Suppressor macrophage treated with lipopolysaccharide for 1 hour (primary cell): ENCODE measurements around the gene UGT1A8.

ENCODE experiments used
- DNase-seq, 3 donors: peaks; one replicate each; pipeline ENCODE4 v3.0.0-alpha.2; 2020 to 2022

Gene UGT1A8

DNA sequence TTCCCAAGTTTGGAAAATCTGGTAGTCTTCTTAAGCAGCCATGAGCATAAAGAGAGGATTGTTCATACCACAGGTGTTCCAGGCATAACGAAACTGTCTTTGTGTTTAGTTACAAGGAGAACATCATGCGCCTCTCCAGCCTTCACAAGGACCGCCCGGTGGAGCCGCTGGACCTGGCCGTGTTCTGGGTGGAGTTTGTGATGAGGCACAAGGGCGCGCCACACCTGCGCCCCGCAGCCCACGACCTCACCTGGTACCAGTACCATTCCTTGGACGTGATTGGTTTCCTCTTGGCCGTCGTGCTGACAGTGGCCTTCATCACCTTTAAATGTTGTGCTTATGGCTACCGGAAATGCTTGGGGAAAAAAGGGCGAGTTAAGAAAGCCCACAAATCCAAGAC lies 154.7 kb downstream of the UGT1A8 start:
- DNase-seq = no peak

DNA sequence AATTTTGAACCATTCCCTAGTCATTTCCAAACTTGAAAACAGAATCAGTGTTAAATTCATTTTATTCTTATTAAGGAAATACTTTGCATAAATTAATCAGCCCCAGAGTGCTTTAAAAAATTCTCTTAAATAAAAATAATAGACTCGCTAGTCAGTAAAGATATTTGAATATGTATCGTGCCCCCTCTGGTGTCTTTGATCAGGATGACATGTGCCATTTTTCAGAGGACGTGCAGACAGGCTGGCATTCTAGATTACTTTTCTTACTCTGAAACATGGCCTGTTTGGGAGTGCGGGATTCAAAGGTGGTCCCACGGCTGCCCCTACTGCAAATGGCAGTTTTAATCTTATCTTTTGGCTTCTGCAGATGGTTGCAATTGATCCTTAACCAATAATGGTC lies 155.2 kb downstream of the UGT1A8 start:
- DNase-seq = no peak

DNA sequence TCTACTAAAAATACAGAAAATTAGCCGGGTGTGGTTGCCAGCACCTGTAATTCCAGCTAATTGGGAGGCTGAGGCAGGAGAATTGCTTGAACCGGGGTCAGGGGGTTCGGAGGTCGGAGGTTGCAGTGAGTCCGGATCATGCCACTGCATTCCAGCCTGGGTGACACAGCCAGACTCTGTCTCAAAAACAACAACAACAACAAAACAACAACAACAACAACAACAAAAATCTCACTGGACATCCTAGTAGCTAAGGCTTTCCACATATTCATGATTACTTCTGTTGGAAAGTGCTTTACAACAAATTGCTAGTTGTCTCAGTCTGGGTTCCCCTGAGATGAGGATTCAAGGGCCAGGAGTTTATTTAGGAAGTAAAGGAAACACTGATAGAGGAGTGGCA lies 156.4 kb downstream of the UGT1A8 start:
- no peak for DNase-seq

DNA sequence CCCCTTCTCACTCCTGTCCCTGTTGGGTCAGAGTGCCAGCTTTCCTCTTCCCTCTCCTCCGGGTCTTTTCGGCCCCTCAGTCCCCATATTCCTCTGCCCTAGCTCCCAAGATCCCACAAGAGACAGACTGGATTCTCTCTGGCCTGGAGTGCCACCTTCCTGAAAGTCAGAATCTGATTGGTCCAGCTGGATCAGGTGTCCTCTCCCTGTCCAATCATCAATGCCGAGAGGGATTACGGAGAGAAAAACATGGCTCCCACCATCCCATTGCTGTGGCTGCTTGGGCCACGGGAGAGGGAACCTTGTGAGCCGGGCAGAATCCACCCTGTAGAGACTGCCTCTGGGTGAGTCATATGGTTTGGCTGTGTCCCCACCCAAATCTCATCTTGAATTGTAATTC lies 158.0 kb downstream of the UGT1A8 start:
- DNase-seq = no peak

DNA sequence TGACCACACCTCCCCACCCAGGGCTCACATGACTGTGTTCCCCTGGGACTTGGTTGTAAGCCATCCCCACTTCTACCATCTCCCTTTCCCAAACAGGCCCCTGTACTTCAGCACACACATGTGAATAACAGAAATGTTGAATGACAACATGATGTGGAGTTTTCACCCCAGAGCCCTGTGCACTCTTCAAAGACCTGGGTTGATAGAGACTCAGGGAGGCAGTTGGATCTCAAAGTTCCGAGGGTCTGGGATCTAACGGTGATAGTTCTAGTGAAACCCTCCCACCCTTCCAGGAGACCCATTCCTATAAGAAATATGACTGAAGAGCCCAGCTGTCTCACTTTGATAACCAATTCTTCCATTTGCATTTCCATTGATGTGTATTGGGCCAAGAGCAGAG lies 160.6 kb downstream of the UGT1A8 start, which contains the start of gene MROH2A:
TSS of gene MROH2A (plus strand) at position 301 of the 400 bp plus-strand sequence. CDS start 1,029 bp downstream, outside the sequence.
- DNase-seq = no peak

DNA sequence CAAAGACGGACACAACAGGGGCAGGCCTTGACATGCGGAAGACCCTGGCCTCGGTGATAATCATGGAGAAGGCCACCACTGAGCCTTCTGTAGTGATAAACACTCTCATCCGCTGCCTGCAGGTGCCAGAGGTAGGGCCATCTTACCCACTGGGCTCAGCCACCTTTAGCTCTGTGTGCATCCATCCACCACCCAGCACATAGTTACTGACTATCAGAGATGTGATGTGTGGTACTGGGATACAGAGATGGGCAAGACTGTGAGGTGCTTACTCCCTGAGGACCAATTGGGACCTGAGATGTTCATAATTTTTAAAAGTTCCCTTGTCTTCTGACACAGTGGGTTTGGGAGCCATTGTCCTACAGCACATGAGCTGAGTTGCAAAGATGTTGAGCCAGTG lies 162.3 kb downstream of the UGT1A8 start:
- no peak for DNase-seq

DNA sequence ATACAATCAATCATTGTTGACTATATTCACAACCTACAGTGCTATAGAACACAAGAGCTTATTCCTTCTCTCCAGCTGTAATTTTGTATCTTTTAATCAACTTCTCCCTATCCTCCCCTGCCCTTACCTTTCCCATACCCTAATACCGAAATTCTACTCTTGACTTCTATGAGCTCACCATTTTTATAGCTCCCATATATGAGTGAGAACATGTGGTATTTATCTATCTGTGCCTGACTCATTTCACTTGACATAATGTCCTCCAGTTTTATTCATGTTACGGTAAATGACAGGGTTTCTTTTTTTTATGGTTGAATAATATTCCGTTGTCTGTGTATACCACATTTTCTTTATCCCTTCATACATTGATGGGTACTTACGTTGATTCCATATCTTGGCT lies 163.3 kb downstream of the UGT1A8 start:
- DNase-seq = no peak

DNA sequence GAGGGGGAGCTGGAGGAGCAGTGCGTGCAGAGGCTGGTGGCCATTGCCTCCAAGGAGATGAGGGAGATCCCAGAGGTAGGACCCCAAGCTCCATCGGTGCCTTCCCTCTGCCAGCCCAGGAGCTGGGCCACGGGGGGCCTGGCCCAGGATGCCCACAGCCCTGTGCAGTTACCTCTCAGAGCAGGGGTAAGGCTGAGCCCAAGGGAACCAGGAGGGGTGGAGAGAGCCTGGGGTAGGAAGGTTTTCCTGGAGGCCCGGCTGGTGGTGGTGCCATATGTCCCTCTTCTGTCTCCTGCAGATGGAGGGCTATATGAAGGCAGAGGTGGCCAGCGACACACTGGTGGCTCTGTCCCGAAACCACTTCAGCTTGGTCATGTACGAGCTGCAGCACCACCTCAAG lies 172.1 kb downstream of the UGT1A8 start:
- DNase-seq = no peak

DNA sequence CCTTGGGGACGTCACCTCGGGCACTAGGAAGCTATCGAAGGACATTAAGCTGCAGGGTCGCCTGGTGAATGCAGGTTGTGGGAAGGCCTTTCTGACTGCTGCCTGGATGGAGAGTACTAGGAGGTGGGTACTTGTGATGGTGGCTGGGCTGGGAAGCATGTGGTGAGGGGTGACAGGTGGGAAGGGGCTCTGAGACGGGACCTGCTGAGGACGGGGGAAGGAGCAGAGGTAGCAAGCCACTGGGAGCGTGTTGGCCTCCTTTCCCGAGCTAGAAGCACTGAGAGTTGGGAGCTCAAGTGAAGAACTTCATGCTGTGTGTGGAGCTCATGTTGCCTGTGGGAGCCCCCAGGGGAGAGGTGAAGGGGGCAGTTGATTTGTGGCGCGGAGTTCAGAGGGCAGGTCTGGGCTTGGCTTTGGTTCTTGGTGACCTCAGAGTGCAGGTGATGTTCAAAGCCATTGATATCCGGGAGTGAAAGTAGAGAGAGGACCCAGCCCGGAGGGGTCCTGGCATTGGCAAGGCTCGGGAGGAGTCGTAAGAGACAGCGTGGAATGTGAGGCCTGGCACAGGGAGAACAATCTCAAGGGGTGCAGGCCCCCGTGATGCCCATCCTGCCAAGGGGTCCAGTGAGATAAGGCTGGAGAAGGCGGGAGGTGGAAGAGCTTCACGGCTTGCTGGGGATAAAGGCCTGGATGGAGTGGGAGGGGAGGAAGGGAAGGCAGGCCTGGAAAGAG lies 173.9 kb downstream of the UGT1A8 start:
- no peak for DNase-seq

DNA sequence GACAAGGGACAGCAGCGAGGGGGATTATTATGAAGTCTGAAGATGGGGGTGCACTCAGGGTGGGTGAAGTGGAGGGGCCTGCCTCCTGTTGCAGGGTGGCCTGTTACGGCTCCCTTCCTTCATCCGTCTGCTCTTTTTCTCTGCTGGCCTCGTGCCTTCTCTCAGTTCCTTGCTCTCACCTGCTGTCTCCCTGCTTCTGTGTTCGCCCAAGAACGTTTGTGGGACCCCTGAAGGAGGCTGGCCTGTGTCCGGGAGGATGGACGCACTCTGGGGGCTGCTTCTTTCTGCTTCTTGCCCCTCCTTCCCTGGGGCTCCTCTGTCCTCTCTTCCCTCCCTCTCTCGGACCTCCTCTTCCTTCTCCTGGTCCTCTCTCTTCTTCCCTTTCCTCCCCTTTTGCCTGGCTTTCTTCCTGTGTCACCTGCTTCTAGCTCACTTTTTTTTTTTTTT lies 174.5 kb downstream of the UGT1A8 start:
- DNase-seq = no peak

DNA sequence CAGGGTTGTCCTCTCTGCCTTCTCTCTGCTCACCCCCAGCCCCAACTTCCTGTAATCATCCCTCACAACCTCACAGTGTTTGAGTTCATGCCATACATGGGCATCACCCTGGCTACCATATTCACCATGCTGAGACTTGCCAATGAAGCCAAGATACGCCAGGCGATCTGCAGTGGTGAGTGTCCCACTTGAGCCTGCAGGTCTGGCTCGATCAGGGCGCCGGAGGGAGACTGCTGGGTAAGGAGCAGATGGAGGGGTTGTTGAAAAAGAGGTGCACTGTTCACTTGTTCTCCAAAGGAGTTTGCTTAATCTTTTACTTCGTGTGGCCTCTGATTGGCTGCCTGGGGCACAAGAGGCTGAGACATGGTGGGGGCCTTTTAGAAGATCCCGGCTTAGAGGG lies 175.3 kb downstream of the UGT1A8 start:
- no peak for DNase-seq

DNA sequence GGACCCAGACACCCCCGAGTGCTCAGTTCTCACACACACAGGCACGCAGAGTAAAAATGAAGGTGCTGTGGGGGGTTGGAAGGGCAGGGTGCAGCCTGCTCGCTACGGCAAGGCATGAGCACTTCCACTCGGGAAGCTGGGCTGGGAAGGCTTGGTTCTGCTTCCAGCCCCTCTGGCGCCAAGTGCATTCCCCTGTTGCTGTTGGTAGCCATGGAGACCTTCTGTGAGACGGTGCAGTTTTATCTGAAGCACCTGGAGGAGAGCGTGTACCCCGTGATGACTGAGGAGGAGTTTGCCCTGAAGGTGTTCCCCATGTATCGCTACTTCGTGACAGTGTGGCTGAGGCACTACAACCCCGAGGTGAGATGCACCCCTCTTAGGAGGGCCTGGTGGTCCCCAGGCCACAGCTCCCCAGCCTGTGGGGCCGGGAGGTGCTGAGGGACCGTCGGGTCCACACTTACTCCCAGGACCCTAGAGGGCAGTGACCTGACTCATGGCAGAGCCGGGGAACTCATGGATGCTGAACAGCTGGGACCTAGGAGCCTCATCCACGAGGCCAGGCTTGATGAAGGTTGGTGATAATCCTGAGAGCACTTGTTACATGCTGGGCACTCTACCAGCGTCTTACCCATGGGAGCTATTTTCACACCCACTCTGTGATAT lies 176.2 kb downstream of the UGT1A8 start:
- DNase-seq = no peak

DNA sequence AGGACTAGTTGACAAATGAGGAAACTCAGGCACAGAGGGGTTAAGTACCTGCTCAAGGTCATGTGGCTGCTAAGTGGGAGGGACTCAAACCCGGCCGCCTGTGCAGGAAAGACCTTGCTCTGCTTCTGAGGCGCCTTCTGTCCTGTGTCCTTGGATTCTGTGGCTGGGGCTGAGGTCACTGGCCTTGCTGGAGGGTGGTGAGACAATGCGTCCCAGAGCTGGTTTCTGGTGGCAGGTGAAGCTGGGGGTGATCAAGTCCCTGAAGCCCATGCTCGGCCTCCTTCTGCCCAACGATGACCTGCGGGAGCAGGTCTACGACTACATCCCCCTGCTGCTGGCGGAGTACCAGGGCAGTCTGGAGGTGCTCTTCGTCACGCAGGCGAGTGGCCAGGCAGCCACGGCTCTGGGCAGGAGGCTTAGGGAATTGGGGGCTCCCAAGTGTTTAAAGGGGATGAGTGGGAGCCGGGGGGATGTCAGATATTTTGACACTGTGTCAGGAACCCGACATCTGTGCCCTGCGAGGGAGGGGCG lies 176.8 kb downstream of the UGT1A8 start:
- no peak for DNase-seq

DNA sequence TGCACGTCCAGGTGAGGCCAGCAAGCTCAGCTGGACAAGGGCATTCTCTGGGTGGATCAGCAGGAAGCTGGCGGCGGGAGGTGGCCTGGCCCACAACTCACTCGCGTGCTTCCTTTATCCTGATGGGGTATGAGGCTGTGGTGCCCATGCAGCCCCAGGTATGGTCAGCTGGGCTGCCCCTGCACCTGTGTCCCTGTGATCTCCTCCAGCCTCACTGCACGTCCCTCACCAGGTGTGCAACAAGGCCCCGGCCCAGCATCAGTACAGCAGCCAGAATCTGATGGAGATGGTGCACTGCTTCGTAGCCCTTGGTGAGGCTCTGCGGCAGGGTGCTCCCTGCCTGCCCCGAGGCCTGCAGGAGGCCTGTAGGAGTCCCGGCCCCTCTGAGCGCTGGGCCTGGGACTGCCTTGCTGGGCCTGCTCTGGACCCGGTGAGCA lies 178.3 kb downstream of the UGT1A8 start:
- no peak for DNase-seq

DNA sequence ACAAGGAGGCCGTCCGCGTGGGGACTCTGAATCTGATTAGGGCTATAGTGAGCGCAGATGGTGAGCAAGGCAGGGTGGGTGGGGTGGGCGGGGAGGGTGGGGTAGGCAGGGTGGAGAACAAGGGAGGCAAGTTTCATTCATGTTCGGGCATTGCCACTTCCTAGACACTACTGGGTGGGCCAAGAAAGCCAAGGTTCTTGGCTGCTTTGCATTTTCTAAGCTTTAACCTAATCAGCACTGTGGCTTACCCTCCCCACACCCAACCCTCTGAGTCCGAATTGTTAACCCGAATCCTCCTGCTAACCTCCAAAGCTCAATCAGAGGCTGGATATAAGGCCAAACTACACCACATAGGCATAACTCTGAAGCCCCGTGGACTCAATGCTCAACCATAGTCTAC lies 178.8 kb downstream of the UGT1A8 start:
- DNase-seq = no peak

DNA sequence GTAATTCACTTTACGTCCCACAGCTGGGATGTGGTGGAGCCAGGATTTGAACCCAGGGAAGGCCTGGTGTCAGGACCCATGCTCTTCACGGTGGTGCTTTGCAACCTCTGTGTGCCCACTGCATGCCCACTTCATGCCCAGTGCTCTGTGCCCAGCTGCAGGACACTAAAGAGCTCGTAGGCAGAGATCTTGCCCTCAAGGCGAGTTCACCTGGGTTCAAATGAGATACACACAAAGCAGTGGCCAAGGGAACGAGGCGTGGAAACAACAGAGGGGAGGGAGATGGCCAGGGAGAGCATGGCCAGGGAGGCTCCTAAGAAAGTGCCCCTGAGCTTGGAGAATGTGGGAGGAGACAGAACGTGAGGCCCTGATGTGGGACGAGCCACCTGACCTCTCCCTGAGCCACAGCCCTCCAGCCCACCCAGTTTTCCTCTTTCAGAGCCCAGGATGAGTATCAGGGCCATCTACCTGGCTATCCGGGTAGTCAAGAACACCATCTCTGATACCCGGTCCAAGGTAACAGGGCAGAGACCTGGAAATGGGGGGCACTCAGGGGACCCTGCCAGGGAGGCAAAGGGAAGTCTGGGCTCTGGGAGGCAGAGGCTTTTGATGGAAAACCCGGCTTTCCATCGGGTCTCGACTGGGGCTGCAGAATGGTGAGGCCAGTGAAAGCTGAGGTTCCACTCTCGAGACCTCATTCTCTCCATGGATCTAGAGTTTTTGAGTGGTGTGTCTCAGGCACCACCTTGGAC lies 181.1 kb downstream of the UGT1A8 start:
- no peak for DNase-seq

DNA sequence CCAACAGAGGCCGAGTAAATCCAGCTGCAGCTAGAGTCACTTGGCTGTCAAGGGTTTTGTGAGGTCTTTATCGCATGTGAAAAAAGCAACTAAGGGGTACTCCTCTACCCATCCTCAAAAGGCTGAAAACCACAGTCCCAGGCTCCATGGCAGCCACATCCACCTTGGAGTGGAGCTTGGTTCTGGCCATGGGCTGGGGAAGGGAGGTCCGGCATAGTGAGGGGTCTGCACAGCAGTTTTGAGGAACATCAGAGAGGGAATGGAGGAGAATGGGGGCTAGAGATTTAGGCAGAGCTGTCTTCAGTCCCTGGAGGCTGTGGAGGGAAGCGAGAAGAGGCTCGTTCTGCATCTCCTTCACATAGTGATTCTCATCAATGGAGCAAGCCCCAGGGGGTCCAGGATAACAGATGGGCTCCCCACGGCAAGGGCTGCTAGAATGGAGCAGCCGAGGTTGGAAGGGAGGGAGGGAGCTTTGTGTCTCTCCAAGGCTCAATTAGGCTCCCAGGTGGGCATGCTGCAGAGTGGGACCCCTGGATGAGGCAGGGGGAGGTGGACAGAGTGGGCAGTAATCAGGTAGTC lies 181.7 kb downstream of the UGT1A8 start:
- no peak for DNase-seq

DNA sequence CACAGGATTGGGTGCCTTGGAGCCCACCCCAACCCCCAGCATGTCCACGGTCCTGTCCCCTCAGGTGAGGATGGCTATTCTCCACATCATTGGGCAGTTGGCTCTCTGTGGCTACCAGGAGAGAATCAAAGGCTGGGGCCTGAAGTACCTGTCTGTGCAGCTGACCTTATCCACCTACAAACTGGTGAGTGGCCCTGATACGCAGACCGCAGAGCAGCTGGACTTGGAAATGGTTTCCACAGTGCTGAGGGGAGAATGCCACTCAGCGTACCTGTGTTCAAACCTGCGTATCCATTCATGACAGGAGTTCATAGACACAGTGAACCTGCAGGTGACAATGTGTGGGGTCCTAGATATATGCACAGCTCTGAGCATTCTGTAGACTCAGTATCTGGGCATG lies 182.3 kb downstream of the UGT1A8 start:
- DNase-seq = no peak

DNA sequence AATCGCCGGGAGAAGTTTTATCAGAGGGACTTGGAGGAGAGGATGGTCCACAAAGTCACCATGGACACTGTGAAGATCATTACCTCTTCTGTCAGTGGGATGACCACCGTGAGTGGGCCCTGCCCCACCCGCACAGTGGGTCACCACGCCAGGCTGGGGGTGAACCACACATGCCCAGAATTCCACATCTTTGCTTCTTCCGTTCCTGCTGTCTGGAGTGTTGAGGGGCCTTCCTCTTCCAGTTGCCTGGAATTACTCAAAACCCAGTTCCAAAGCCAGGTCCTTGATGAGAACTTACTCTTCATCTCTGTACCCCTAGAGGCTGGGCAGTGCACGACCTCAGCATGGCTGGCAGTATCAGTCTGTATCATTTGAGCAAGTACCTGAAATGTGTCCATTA lies 182.8 kb downstream of the UGT1A8 start:
- DNase-seq = no peak

DNA sequence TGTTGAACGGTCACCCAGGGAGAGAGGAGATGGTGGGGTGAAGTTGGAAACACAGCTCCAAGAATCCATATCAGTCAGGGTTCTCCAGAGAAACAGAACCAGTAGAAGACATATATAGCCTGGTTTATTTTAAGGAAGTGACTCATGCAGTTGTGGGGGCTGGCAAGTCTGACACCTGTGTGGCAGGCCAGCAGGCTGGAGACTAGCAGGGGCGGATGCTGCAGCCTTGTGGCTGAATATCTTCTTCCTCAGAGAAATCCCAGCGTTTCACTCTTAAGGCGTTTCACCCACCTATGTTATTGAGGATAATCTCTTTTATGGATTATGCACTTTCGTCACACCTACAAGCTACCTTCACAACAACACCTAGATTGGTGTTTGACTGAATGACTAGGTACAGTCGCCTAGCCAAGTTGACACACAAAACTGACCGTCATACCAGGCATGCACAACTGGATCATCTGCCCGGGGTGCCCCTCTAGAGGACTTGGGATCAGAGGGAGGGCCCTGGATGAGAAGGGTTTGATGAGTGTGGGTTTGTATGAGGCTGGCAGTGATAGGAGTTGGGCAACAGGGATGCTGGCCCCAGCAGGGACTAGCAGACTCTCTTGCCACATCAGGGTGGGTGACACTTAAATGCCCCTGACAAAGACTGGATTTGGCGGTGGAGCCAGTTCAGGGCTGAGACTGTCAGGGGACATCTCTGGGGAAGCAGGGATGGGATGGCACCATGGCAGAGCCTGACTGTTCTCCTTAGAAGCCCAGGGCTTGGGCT lies 184.1 kb downstream of the UGT1A8 start:
- DNase-seq = no peak

DNA sequence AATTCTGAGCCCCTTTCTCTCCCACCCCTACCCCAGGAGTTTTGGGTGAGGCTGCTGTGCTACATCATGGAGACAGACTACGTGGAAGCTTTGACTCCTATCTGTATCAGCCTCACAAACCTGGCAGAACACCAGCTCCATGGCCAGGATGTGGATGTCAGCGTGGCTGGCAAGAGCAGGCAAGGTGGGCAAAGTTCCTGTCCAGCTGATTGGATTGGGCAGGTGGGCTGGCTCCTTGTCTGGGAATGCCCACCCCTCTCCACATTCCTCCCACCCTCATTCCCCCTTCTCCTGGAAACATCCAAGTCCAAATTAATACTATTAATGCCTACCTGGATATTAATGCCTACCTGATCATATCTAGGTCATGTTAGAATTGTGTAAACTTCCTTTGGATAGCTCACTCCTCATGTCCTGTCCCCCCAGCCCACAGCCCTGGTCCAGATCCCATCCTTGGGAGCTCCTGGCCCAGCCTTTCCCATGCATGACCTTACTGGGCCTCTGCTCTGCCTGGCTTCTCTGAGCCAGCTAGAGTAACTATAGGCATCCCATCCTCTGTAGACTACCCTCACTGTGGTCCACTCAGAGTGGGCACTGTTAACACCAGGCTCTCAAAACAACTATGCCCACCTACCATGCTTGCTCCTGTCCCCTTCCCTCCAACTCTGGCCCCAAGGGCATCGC lies 184.8 kb downstream of the UGT1A8 start:
- no peak for DNase-seq
